Thoracic aorta (tissue), 2 donors: Measurements from ENCODE around the gene HSF4. TPM values are rescaled to one million over a fixed set of nuclear protein-coding genes. Genes with fewer than 3 reads are reported as not detected.

Experiments
- ATAC-seq: fragments of 150-250 bp; one replicate; pipeline ENCODE4 v1.8.0; 2017; ENCODE audit warnings: low read depth; ENCODE audit not compliant: insufficient number of reproducible peaks, low FRiP score
- DNase-seq: peaks from one replicate; pipeline ENCODE4 v3.0.0-alpha.2; 2020; ENCODE audit warnings: low spot score
- H3K27ac ChIP-seq, 2 donors: fragments of 200-600 bp; sonication (generic); 1 replicate in 1 of 2; 2 replicates in 1 of 2; pipeline ENCODE4 v1.5.1; 2016; ENCODE audit warnings: mild to moderate bottlenecking in 2 of 2, moderate library complexity in 2 of 2
- H3K27me3 ChIP-seq: fragments of 200-600 bp; sonication (generic); replicated peaks from 2 replicates; pipeline ENCODE4 v1.6.0; 2016; ENCODE audit warnings: mild to moderate bottlenecking; ENCODE audit not compliant: insufficient read depth
- H3K36me3 ChIP-seq: fragments of 200-600 bp; sonication (generic); one replicate; pipeline ENCODE4 v1.5.1; 2016
- H3K4me1 ChIP-seq, 2 donors: fragments of 200-600 bp; sonication (generic); 1 replicate in 1 of 2; 2 replicates in 1 of 2; pipeline versions ENCODE4 v1.5.1 to v1.6.0; 2016; ENCODE audit warnings: low read depth in 2 of 2, mild to moderate bottlenecking in 1 of 2; ENCODE audit not compliant: control insufficient read depth in 1 of 2
- H3K4me3 ChIP-seq: fragments of 200-600 bp; sonication (generic); 2 replicates; pipeline ENCODE4 v1.5.1; 2016; ENCODE audit warnings: mild to moderate bottlenecking
- H3K9me3 ChIP-seq: fragments of 200-600 bp; sonication (generic); 2 replicates; pipeline ENCODE4 v1.5.1; 2016
- CTCF ChIP-seq: fragments of 200-600 bp; sonication (generic); IDR thresholded peaks from one replicate; pipeline ENCODE4 v1.5.1; 2019; ENCODE audit warnings: antibody characterized with exemption
- total RNA-seq, 2 donors: library from RNA; depleted of rRNA; stranded (reverse); fragments of >200 nt; gene quantifications; one replicate each; pipeline versions ENCODE4 v1.1.0 to v1.2.3, GENCODE V29; 2016

The HSF4 gene
- total RNA-seq, 2 donors from 2014 or later: 44.1 to 87.5 TPM

- DNase-seq (no peak), ATAC-seq (no peak)
- no peak for TF ChIP-seq CTCF
- Histone ChIP-seq H3K27me3 (no peaks in the 10 kb centered on the region), H3K27ac (no peak overlapping the region), H3K4me1 (no peaks in the 10 kb centered on the region), H3K36me3 (peaks cover 17% of the 10 kb centered on the region), H3K4me3 (no peak overlapping the region), H3K9me3 (no peaks in the 10 kb centered on the region)
Measured at GRCh38 chr16:67204076-67204475, 39.5 kb downstream of the HSF4 start.

- no peaks in the 10 kb centered on the region for H3K4me1 ChIP-seq
- no peak for TF ChIP-seq CTCF
- DNase-seq (no peak), ATAC-seq (no peak)
- H3K27ac ChIP-seq: no peak overlapping the region
- peaks cover 16% of the 10 kb centered on the region for H3K36me3 ChIP-seq
- H3K4me3 ChIP-seq: no peak overlapping the region
- no peaks in the 10 kb centered on the region for H3K27me3 ChIP-seq
- no peaks in the 10 kb centered on the region for H3K9me3 ChIP-seq
Measured at GRCh38 chr16:67206129-67206837, 41.7 kb downstream of the HSF4 start.

GRCh38 chr16:67206838-67207248 lies 42.3 kb downstream of the HSF4 start:
- ATAC-seq: no peak
- Histone ChIP-seq H3K27ac (no peak overlapping the region), H3K4me3 (no peak overlapping the region), H3K4me1 (no peaks in the 10 kb centered on the region), H3K9me3 (no peaks in the 10 kb centered on the region), H3K36me3 (peaks cover 12% of the 10 kb centered on the region), H3K27me3 (no peaks in the 10 kb centered on the region)
- no peak for DNase-seq
- no peak for TF ChIP-seq CTCF

GRCh38 chr16:67207249-67208091 lies 42.9 kb downstream of the HSF4 start:
- no peak for ATAC-seq
- TF ChIP-seq CTCF: no peak

GRCh38 chr16:67208154-67208896 lies 43.8 kb downstream of the HSF4 start:
- H3K27me3 ChIP-seq: no peaks in the 10 kb centered on the region
- H3K4me1 ChIP-seq: no peaks in the 10 kb centered on the region
- no peak for TF ChIP-seq CTCF
- H3K27ac ChIP-seq: no peak overlapping the region
- no peaks in the 10 kb centered on the region for H3K9me3 ChIP-seq
- no peak for ATAC-seq
- no peak overlapping the region for H3K4me3 ChIP-seq
- no peak for DNase-seq
- H3K36me3 ChIP-seq: peaks cover 7% of the 10 kb centered on the region

More at GRCh38 chr16:67207249-67208091, 42.9 kb downstream of the HSF4 start:
- no peak for DNase-seq
- H3K27ac ChIP-seq: no peak overlapping the region
- no peak overlapping the region for H3K4me3 ChIP-seq
- no peaks in the 10 kb centered on the region for H3K9me3 ChIP-seq
- no peaks in the 10 kb centered on the region for H3K27me3 ChIP-seq
- H3K36me3 ChIP-seq: peaks cover 11% of the 10 kb centered on the region
- H3K4me1 ChIP-seq: no peaks in the 10 kb centered on the region
